Stimulated activated naive CD4-positive, alpha-beta T cell treated with Interleukin-2 at 50 U/mL for 16 hours (primary cell): ENCODE data around the gene TPM2.

Experiments used
- DNase-seq: peaks from one replicate; lab custom pipeline; 2025; lab: John Stamatoyannopoulos, UW

The TPM2 gene

GRCh38 chr9:35675732-35676392 lies 13.9 kb downstream of the TPM2 start:
- DNase-seq, result no peak

- DNase-seq, result no peak
Measured at GRCh38 chr9:35675204-35675603, 14.5 kb downstream of the TPM2 start.

GRCh38 chr9:35674025-35674361 lies 15.7 kb downstream of the TPM2 start:
- no peak for DNase-seq

- DNase-seq, result no peak
Measured at GRCh38 chr9:35673132-35674024, 16.3 kb downstream of the TPM2 start, which contains the start of gene CA9. CA9 (plus strand) TSS chr9:35673928; CDS start chr9:35673960, 32 bp downstream.

GRCh38 chr9:35669331-35670145 lies 20.2 kb downstream of the TPM2 start:
- no peak for DNase-seq

- DNase-seq, result no peak
Measured at GRCh38 chr9:35667939-35668338, 21.8 kb downstream of the TPM2 start.

- DNase-seq, result no peak
Measured at GRCh38 chr9:35666549-35666948, 23.2 kb downstream of the TPM2 start.

- no peak for DNase-seq
Measured at GRCh38 chr9:35666045-35666444, 23.7 kb downstream of the TPM2 start.

- no peak for DNase-seq
Measured at GRCh38 chr9:35665471-35665818, 24.3 kb downstream of the TPM2 start.

- DNase-seq, result peak; percentile 65
Measured at GRCh38 chr9:35664531-35665470, 24.9 kb downstream of the TPM2 start, which contains the start of gene ARHGEF39. ARHGEF39 (minus strand) TSS chr9:35665195; CDS start chr9:35665169, 26 bp downstream.

GRCh38 chr9:35662437-35662836 lies 27.3 kb downstream of the TPM2 start:
- no peak for DNase-seq

- DNase-seq, result no peak
Measured at GRCh38 chr9:35661756-35662350, 27.9 kb downstream of the TPM2 start.

- DNase-seq, result no peak
Measured at GRCh38 chr9:35660966-35661415, 28.7 kb downstream of the TPM2 start.

GRCh38 chr9:35659340-35659739 lies 30.4 kb downstream of the TPM2 start:
- DNase-seq, result no peak

GRCh38 chr9:35658968-35659220 lies 30.8 kb downstream of the TPM2 start:
- no peak for DNase-seq

GRCh38 chr9:35658137-35658967 lies 31.4 kb downstream of the TPM2 start, which contains the start of gene CCDC107:
CCDC107 (plus strand) TSS chr9:35658292; CDS start chr9:35658380, 88 bp downstream.
- peak; percentile 73 for DNase-seq

GRCh38 chr9:35657546-35658136 lies 32.1 kb downstream of the TPM2 start, which contains the start of gene RMRP:
RMRP (minus strand) TSS chr9:35658019.
- DNase-seq, result peak; percentile 94

GRCh38 chr9:35656831-35657545 lies 32.7 kb downstream of the TPM2 start:
- DNase-seq, result no peak

GRCh38 chr9:35656348-35656747 lies 33.4 kb downstream of the TPM2 start:
- DNase-seq, result no peak
